Muscle of leg (tissue), 11 donors: Measurements from ENCODE around the gene KLF3. TPM values are rescaled to one million over a fixed set of nuclear protein-coding genes. Genes with fewer than 3 reads are reported as not detected.

ENCODE experiments used
- DNase-seq: peaks from one replicate; pipeline ENCODE4 v3.0.0; 2013
- H3K27ac ChIP-seq: one replicate; pipeline ENCODE4 v1.5.1; 2013; ENCODE audit warnings: mild to moderate bottlenecking, low read length, control low read depth
- H3K27me3 ChIP-seq: one replicate; pipeline ENCODE4 v1.6.1; 2013; ENCODE audit warnings: low read length; ENCODE audit not compliant: control insufficient read depth, insufficient read depth
- H3K36me3 ChIP-seq: one replicate; pipeline ENCODE4 v1.6.1; 2013; ENCODE audit warnings: low read length; ENCODE audit not compliant: control insufficient read depth, insufficient read depth
- H3K4me1 ChIP-seq: one replicate; pipeline ENCODE4 v1.6.1; 2013; ENCODE audit warnings: low read length; ENCODE audit not compliant: control insufficient read depth, insufficient read depth
- H3K4me3 ChIP-seq: one replicate; pipeline ENCODE4 v1.5.1; 2013; ENCODE audit warnings: low read length, control low read depth
- H3K9me3 ChIP-seq: replicated peaks from 2 replicates; pipeline ENCODE4 v1.6.1; 2013; ENCODE audit warnings: low read depth, low read length; ENCODE audit not compliant: control insufficient read depth
- WGBS: methylation state at CpG from one replicate; pipeline ENCODE4 v1.1.5; 2013; ENCODE audit warnings: missing lambda C conversion rate; ENCODE audit not compliant: insufficient coverage; 5-methylcytosine and 5-hydroxymethylcytosine counted together
- polyA plus RNA-seq, 8 donors: library from polyadenylated mRNA; unstranded; fragments of 120-200 nt; gene quantifications; one replicate each; pipeline versions ENCODE4 v1.2.1 to v1.2.3, GENCODE V29; 2013; ENCODE audit warnings: inconsistent platforms in 1 of 8, low replicate concordance in 1 of 8; ENCODE audit not compliant: insufficient read length in 8 of 8, insufficient read depth in 1 of 8
- total RNA-seq: library from RNA; stranded (reverse); fragments of 120-200 nt; gene quantifications from one replicate; pipeline ENCODE4 v1.2.4, GENCODE V29; 2013

The KLF3 gene
- total and polyA plus RNA-seq, 9 donors = 18.5 to 43.2 (median 32.4) TPM

DNA sequence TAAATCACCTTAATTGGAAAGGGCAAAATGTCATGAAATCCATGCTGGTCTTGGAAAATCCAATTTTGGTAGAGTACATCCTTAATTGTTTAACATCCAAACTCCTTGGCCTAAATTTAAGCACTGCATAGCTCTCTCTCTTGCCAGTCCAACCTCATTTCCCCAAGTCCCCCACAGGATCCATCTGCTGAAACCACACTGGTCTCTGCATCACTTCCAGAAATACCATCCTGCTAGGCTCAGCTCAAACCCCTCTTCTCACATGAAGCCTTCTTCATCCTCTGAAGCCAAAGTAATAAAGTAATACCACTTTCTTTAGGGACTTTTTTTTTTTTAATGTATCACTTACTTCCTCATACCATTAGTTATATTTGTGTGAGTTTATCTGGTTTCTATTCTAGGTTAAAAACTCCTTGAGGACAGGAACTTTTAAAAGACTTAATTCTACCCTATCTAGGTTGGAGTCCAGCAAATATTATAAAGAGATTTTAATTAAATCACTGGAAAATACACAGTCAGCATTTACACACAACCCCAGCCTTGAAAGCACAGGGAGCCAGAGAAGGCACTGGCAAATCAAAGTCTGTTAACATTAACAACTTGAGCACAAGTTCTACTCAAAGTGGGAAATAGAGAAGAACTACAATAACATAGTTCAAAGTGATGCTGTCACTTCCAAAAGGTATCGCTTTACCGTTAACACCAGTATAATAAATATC is 16.7 kb upstream of the KLF3 start:
- DNase-seq = no peak
- Histone ChIP-seq H3K27ac (no peak overlapping the region), H3K27me3 (no peaks in the 10 kb centered on the region), H3K4me3 (no peak overlapping the region), H3K36me3 (no peaks in the 10 kb centered on the region), H3K9me3 (no peaks in the 10 kb centered on the region), H3K4me1 (no peaks in the 10 kb centered on the region)
- no CpG with 5 or more reads among the region's 2 CpGs for WGBS

DNA sequence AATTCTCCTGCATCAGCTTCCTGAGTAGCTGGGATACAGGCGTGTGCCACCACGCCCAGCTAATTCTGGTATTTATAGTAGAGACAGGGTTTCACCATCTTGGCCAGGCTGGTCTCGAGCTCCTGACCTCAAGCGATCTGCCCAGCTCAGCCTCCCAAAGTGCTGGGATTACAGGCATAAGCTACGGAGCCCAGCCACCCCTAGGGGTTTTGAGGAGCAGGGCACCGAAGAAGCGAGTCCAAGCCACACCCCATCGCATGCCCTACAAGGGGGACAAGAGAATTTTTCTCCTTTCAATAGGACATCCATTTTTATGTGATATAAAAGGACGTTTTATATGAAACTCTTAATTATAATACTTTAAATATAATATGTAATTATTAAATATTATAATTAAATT is 13.9 kb upstream of the KLF3 start:
- Histone ChIP-seq H3K9me3 (no peaks in the 10 kb centered on the region), H3K27ac (no peak overlapping the region), H3K4me1 (peaks cover 4% of the 10 kb centered on the region), H3K27me3 (no peaks in the 10 kb centered on the region), H3K4me3 (no peak overlapping the region), H3K36me3 (no peaks in the 10 kb centered on the region)
- 86% methylated on average over 4 of the region's 9 CpGs for WGBS
- DNase-seq = no peak

DNA sequence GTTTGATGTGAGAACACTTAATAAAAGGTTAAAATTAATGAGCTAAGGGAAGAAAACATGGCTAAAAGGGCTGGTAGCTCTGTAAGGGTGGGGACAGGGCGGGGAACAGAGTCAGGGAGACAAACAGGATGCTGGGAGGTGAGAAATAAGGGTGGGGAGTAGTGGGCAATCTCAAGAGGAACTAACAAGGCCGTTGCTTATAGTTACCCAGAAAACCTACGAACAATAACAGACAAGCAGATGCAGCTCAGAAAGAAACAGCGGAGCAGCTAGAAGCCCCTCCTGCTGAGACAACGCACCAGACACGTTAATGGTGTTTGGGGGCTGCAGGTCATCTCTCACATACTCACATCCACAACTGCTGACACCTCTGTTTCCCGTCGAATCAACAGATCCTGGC is 9.7 kb upstream of the KLF3 start:
- H3K27me3 ChIP-seq = no peaks in the 10 kb centered on the region
- no peak overlapping the region for H3K27ac ChIP-seq
- H3K4me3 ChIP-seq = no peak overlapping the region
- WGBS = 39% methylated on average over 3 of the region's 8 CpGs
- no peaks in the 10 kb centered on the region for H3K36me3 ChIP-seq
- peaks cover 4% of the 10 kb centered on the region for H3K4me1 ChIP-seq
- DNase-seq = peak; percentile 77
- no peaks in the 10 kb centered on the region for H3K9me3 ChIP-seq

DNA sequence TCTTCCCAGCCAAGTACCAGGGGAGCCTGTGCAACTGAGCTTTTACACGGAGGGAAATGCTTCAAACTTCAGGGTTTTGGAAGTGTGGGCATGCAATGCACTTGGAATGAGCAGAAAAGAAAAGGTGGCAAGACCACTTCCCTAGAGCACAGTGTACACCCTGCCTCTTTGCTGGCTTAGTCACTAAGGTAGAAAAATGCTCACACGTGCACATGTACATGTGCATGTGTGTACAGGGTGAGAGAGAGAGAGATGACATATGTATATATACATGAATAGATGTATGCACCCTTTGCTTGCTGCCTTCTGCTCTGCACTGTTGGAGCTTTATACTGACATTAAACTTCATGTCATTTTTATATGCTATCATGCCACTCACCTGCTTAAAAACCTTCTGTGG is 7.9 kb upstream of the KLF3 start:
- DNase-seq = no peak
- no CpG with 5 or more reads among the region's 2 CpGs for WGBS
- Histone ChIP-seq H3K9me3 (no peaks in the 10 kb centered on the region), H3K27ac (no peak overlapping the region), H3K36me3 (no peaks in the 10 kb centered on the region), H3K27me3 (no peaks in the 10 kb centered on the region), H3K4me1 (peaks cover 4% of the 10 kb centered on the region), H3K4me3 (no peak overlapping the region)

DNA sequence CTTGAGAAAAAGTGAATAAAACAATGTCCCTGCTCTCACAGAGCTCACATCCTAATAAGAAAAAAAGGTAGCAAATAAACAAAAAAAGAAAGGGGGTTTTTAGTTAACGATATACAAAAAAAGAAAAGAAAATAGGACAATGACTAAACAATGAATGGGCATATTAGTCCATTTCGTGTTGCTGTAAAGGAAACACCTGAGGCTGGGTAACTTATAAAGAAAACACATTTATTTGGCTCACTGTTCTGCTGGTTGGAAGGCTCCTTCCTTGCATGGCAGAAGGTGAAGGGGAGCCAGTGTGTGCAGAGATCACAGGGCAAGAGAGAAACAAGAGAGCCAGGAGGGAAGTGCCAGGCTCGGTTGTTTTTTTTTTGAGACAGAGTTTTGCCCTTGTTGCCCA is 4.7 kb upstream of the KLF3 start:
- Histone ChIP-seq H3K36me3 (no peaks in the 10 kb centered on the region), H3K9me3 (no peaks in the 10 kb centered on the region), H3K27me3 (no peaks in the 10 kb centered on the region), H3K27ac (no peak overlapping the region), H3K4me3 (no peak overlapping the region), H3K4me1 (peaks cover 15% of the 10 kb centered on the region)
- WGBS = 100% methylated on average over 1 of the region's 3 CpGs
- DNase-seq = no peak

DNA sequence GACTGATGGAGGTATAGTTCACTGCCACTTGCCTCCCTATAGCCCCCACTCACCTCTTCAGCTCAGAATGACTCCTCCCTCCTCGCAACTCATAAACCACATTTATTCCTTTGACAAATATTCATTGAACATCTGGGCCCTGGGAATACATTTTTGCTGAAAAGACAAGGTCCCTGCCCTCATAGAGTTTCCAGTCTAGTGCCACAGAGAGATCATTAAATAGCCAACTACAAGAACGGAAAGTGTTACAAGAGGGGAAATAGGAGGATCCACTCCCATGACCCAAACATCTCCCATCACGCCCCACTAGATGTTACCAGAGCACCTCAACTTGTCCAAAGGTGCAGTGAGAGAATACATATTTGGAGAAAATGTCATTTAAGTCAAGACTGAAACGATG is 3.2 kb upstream of the KLF3 start:
- Histone ChIP-seq H3K36me3 (peaks cover 2% of the 10 kb centered on the region), H3K27ac (no peak overlapping the region), H3K4me1 (peaks cover 13% of the 10 kb centered on the region), H3K27me3 (no peaks in the 10 kb centered on the region), H3K4me3 (no peak overlapping the region), H3K9me3 (no peaks in the 10 kb centered on the region)
- DNase-seq = no peak
- 89% methylated on average over 1 of the region's 4 CpGs for WGBS

DNA sequence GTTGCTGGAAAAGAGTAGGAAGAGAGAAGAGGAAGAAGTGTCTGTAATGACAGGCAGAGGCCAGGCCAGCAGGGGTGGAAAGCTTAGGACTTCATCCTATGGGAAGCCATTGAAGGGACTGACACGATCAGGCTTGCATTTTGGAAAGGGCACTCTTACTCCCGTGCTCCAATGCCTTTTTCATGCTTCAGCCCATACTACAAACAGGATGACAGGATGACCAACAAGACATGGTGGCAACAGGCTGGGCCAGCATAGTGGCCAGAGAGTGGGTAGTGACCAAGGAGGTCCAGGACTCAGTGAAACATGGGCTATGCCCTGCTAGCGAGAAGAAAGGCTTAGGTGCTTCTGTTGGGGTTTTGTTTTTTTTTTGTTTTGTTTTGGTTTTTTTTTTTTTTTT is 2.6 kb upstream of the KLF3 start:
- Histone ChIP-seq H3K27ac (no peak overlapping the region), H3K4me3 (no peak overlapping the region), H3K27me3 (no peaks in the 10 kb centered on the region), H3K36me3 (peaks cover 2% of the 10 kb centered on the region), H3K4me1 (peaks cover 13% of the 10 kb centered on the region), H3K9me3 (no peaks in the 10 kb centered on the region)
- WGBS = 93% methylated on average over 2 of the region's 3 CpGs
- no peak for DNase-seq

DNA sequence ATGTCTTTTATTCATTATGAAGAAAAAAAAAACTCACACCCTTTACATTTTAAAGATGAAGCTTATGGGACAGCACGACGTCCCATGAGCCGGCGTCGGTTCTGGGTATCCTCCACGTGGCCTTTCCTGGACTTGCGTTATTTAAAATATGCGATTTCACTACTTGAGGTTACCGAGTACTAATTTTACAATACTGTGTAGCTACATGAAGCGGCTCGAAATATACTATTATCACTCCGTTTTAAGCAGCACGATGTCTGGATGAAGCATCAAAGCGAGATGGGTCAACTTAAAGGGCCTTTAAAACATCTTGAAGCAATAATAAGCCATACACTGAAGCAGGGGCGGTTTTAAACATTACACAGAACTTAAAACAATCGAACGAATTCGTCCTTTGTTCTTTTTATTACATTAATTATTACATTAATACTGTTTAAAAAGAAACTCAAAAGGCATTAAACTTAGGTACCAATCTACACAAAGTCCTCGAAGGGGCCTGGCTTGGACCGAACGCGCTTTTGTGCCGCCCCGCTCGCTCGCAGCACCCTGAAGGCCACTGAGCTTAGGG is 1.4 kb upstream of the KLF3 start:
- DNase-seq = peak; percentile 66
- H3K27me3 ChIP-seq = no peaks in the 10 kb centered on the region
- peaks cover 2% of the 10 kb centered on the region for H3K36me3 ChIP-seq
- H3K4me1 ChIP-seq = peaks cover 23% of the 10 kb centered on the region
- H3K27ac ChIP-seq = peak overlapping the region; percentile 98
- peak overlapping the region; percentile 80 for H3K4me3 ChIP-seq
- WGBS = 2% methylated on average over 8 of the region's 26 CpGs
- H3K9me3 ChIP-seq = no peaks in the 10 kb centered on the region

DNA sequence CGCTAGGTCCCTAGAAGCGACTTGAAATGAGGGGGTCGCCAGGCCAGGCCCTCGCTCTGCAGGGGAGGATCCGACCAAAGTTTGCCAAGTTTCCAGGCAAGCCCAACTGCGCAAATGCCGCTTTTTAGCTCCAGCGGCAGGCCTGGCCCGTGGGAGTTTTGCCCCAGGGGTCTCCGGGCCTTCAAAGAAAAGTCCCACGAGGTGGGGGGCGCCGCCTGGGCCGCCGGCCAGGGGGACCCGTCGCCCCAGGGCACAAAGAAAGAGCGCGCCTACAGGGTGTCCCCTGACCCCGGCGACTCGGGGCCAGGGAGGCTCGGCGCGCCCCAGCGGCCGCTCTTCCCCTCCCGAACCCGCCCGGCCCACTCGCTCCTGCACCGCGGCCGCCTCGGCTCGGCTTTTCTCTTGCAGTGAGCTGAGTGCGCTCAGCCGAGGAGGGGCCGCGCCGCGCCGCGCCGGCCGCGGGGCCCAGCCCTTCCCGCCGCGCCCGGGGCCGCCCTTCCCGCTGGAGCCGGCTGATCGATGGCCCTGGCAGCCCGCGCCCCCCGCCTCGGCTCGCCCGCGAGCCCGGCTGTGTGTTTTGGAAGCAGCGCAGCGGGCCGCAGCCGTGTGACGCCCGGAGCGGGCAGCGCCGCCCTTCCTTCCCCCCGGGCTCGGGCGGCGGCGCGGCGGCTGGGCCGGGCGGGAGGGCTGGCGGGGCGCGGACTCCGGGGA is 754 bp upstream of the KLF3 start:
- peak; percentile 71 for DNase-seq
- Histone ChIP-seq H3K27ac (peak overlapping the region; percentile 98), H3K9me3 (no peaks in the 10 kb centered on the region), H3K36me3 (peaks cover 2% of the 10 kb centered on the region), H3K27me3 (no peaks in the 10 kb centered on the region), H3K4me1 (peaks cover 24% of the 10 kb centered on the region), H3K4me3 (peak overlapping the region; percentile 80)
- under 1% methylated on average over 80 of the region's 85 CpGs for WGBS

DNA sequence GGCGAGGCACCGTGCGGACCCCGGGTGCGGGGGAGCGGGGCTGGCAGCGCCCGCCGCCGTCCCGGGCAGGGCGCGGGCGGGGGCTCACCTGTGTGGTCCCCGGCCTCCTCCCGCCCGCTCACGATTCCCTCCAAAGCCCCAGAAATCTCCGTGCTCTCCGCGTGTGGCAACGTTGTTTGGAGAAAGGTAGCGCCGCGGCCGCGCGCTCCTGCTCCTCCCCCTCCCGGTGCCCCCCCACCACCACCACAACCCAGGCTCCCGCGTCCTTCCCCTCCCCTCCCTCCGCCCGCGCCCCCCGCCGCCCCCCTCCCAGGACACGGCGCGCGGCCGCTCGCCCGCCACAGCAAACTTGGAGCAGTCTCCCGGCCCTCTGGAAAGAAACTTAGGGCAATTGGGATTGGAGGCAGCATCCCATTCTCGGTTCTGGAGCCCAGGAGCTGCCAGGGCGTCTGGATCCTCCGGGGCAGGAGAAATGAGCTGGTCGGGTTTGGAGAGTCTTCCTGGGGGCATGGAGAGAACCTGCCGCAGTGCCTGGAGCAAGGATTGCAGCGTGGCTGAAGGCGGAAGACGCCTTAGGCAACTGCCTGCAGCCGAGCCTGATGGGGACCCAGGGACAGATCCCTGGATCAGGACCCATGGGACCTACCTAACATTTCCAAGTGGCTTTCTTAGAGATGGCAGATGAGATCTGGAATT is 855 bp downstream of the KLF3 start:
- no peaks in the 10 kb centered on the region for H3K27me3 ChIP-seq
- DNase-seq = peak; percentile 84
- H3K9me3 ChIP-seq = no peaks in the 10 kb centered on the region
- WGBS = under 1% methylated on average over 31 of the region's 53 CpGs
- peak overlapping the region; percentile 83 for H3K4me3 ChIP-seq
- peaks cover 2% of the 10 kb centered on the region for H3K36me3 ChIP-seq
- H3K27ac ChIP-seq = peak overlapping the region; percentile 99
- H3K4me1 ChIP-seq = peaks cover 28% of the 10 kb centered on the region
